DMS114 treated with DMSO at 0.1 percent for 48 hours (cell line): Measurements from ENCODE around the gene FAM193A.
"Not testable (repeated sequence)": the region's sequence is repeated elsewhere in the genome, so short reads cannot be mapped to it uniquely, and the experiment has no call there.

Source experiments
- DNase-seq: peaks from one replicate; lab custom pipeline; 2025; ENCODE audit not compliant: unreplicated experiment; lab: John Stamatoyannopoulos, UW

Gene FAM193A

DNA sequence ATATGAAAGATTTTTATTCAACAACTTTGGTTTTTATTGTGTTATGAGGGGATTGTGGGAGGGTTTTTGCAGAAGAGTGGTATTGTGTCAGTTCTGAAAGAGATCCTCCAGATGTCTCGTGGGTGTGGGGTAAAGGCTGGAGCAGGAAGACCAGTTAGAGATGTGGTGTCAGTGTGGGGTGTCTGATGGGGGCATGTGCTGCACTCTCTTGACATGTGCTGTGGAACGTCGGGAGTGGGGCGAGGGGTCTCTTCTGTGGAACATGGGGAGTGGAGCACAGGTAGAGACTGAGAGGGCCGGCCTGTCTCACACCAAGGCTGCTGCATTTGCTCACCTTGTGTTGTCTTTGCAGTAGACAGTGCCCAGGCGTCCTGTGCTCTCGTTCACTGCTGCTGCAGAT, 37.6 kb downstream of the FAM193A start:
- no peak for DNase-seq

- no peak for DNase-seq
Observed at GRCh38 chr4:2574863-2575262, 38.4 kb downstream of the FAM193A start.

DNA sequence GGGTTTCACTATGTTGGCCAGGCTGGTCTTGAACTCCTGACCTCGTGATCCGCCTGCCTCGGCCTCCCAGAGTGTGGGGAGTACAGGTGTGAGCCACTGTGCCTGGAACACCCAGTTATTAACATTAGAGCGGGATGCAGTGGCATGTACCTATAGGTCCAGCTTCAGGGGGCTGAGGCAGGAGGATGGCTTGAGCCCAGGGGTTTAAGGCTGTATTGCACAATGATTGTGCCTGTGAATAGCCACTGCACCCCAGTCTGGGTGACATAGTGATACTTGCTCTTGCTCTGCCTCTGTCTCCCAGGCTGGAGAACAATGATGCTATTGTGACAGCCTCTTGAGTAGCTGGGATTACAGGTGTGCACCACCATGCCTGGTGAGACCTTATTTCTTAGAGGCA, 39.8 kb downstream of the FAM193A start:
- DNase-seq, result no peak

GRCh38 chr4:2578106-2578505, 41.7 kb downstream of the FAM193A start:
- DNase-seq, result no peak

- DNase-seq, result no peak
Observed at GRCh38 chr4:2579910-2580309, 43.5 kb downstream of the FAM193A start.

- DNase-seq, result no peak
Observed at GRCh38 chr4:2583092-2583491, 46.6 kb downstream of the FAM193A start.

DNA sequence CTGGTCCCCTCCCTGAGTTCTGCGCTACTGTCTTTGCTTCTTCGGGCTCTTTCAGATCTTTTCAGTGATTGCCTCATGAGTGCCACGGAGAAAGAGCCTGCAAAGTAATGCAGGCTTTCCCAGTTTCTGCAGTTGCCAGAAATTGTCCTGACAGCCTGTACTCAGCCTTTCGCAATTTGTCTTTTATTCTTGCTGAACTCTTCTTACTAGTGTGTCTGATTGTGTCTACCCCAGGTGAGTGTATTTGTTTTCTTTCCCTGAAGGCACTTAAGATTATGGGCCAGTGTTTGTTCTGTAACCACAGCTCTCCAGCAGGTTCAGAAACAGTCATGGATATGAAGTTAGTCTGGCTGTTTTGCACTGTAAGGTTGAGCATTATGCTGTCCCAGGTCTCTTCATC, 47.1 kb downstream of the FAM193A start:
- no peak for DNase-seq

- no peak for DNase-seq
Observed at GRCh38 chr4:2586502-2586901, 50.1 kb downstream of the FAM193A start.

- no peak for DNase-seq
Observed at GRCh38 chr4:2587213-2587823, 50.9 kb downstream of the FAM193A start.

GRCh38 chr4:2588259-2588658, 51.8 kb downstream of the FAM193A start:
- no peak for DNase-seq

DNA sequence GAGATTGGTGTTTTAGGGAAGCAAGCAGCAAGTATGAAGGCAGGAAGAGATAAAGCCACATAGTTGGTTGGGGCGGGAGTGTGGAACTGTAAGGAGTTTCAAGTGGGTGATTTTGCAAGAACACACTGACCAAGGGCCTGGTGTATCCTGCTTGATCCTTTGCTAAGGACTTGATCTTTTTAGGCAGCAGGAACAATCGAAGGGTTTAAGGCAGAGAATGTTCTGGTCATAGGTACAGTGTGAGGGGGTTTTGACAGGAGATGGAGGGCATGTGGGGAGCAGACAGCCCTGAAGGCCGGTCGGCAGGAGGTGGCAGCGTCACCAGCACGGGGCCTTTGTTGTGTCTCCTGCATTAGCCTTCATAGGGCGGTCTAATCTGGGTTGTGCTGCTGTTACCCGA, 54.7 kb downstream of the FAM193A start:
- no peak for DNase-seq

GRCh38 chr4:2592014-2592413, 55.6 kb downstream of the FAM193A start:
- DNase-seq, result not testable (repeated sequence)

DNA sequence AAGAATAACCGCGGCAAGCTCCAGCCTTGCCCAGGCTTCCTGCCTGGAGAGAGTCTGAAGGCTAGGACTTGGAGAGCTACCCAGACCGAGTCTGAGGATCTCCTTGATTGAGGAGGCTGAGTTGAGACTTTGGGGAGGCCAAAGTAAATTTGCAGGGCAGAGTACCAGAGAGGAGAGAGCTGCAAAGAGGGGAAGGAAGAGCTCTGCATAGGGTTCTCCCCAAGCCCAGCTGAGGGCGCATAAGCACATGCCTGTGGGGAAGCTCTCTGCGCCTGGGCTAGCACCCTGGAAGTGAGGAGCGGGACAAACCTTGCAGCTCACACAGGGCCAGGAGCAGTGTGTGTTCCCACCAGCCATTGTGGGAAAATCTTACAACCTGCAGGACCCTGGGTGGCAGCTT, 56.1 kb downstream of the FAM193A start:
- DNase-seq, result no peak

- no peak for DNase-seq
Observed at GRCh38 chr4:2593003-2593402, 56.6 kb downstream of the FAM193A start.

DNA sequence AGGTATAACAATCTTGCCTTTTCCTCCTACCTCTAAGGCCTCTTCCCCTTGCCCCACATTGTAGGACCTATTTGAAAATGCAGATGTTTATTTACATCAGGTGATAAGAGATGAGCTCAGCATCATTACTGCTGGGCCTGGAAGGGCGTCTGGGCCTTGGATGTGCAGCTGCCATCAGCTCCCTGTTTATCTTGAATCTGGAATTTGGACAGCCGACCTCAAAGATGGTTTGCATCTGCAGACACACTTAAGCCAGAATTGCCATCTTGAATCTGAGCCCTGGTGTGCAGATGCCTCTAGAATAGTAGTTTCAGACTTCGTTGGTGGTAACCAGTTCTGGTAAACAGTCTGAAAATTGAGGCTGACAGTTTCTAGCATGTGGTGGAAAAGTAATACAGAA, 59.0 kb downstream of the FAM193A start:
- no peak for DNase-seq

- DNase-seq, result no peak
Observed at GRCh38 chr4:2595952-2596552, 59.6 kb downstream of the FAM193A start.

GRCh38 chr4:2596611-2597010, 60.2 kb downstream of the FAM193A start:
- no peak for DNase-seq

DNA sequence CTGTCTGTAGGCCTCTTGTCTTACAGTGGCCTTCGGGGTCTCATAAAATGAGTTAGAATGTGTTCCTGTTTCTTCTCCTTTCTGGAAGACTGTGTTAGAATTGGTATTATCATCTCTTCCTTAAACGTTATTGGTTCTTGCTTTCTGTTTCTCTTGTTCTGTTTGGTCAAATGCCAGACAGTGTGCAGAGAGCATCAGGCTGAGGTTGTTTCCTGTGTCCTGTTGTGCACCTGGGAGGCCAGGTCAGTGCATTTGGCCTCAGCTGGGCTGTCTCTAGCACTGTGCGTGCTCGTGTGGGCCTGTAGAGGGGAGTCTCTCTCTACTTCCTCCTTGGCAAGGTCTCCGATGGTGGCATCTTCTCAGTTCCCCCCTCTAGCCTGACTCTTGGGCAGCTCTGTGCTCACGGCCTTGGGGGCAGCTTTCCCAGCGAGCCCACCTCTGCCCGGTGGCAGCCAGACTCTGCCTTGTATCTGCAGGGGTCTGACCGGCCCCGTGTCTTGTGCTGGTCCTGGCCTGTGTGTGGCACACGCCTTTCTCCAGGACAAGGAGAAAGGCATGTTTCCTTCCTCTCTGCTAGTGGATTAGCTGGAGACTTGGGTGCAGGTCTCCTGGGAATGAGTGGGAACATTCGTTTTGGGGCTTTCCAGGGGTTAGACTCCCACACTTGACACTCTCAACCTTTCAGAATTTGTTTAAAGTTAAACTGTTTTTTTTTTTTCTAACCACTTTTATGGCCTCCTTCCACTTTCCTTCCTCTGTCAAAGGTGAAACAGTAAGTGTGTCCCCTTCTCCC, 62.3 kb downstream of the FAM193A start:
- no peak for DNase-seq

DNA sequence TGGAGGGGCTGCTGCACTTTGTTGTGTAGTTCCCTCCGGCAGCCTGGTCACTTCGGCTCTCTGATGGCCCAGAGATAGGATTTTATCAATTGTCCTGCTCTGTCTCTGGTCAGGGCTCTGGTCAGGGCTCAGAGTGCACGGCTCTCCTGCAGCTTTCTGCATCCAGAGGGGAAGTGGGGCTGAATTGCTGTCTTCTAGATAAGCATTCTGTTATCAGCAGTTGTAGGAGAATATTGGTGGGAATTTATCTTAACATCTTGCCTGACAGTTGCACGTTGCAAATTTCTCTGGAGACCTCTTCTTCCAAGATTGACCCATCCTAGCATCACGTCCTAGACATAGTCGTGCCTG, 62.8 kb downstream of the FAM193A start:
- DNase-seq, result no peak

GRCh38 chr4:2600878-2601277, 64.4 kb downstream of the FAM193A start:
- no peak for DNase-seq

- DNase-seq, result no peak
Observed at GRCh38 chr4:2604614-2605013, 68.2 kb downstream of the FAM193A start.

- DNase-seq, result no peak
Observed at GRCh38 chr4:2606960-2607506, 70.6 kb downstream of the FAM193A start.
